Sigmoid colon (tissue), 7 donors: ENCODE data around the gene ASAP3. TPM values are rescaled to one million over a fixed set of nuclear protein-coding genes. Genes with fewer than 3 reads are reported as not detected.

ENCODE experiments used
- DNase-seq: peaks from one replicate; pipeline ENCODE4 v3.0.0-alpha.2; 2019
- H3K27ac ChIP-seq, 4 donors: fragments of 200-600 bp; sonication (generic); one replicate each; pipeline ENCODE4 v1.5.1; 2016 to 2019; ENCODE audit warnings: mild to moderate bottlenecking in 1 of 4
- H3K27me3 ChIP-seq, 3 donors: fragments of 200-600 bp; sonication (generic); one replicate each; pipeline ENCODE4 v1.5.1; 2019; ENCODE audit warnings: mild to moderate bottlenecking in 1 of 3
- H3K36me3 ChIP-seq, 4 donors: fragments of 200-600 bp; sonication (generic); one replicate each; pipeline ENCODE4 v1.5.1; 2016 to 2019
- H3K4me1 ChIP-seq, 4 donors: fragments of 200-600 bp; sonication (generic); one replicate each; pipeline ENCODE4 v1.5.1; 2017 to 2019
- H3K4me3 ChIP-seq, 4 donors: fragments of 200-600 bp; sonication (generic); one replicate each; pipeline ENCODE4 v1.5.1; 2017 to 2019; ENCODE audit warnings: mild to moderate bottlenecking in 2 of 4, moderate library complexity in 1 of 4
- H3K9me3 ChIP-seq, 4 donors: fragments of 200-600 bp in 3 of 4; sonication (generic) in 3 of 4; one replicate each; pipeline versions ENCODE4 v1.5.1 to v1.6.1; 2013 to 2019
- CTCF ChIP-seq, 4 experiments: fragments of 450-650 bp in 3 of 4; fragments of 200-600 bp in 1 of 4; IDR thresholded peaks; one replicate each; pipeline ENCODE4 v1.5.1; 2016 to 2019; ENCODE audit warnings: antibody characterized with exemption in 4 of 4, mild to moderate bottlenecking in 3 of 4, moderate library complexity in 2 of 4
- EP300 ChIP-seq, 4 donors: sonication (generic); formaldehyde crosslinking; IDR thresholded peaks; one replicate each; pipeline ENCODE4 v1.6.1; 2017; ENCODE audit warnings: antibody characterized with exemption in 4 of 4
- POLR2A ChIP-seq, 2 donors: fragments of 450-650 bp; IDR thresholded peaks; one replicate each; pipeline ENCODE4 v1.6.1; 2016; ENCODE audit warnings: antibody characterized with exemption in 2 of 2, mild to moderate bottlenecking in 2 of 2, moderate library complexity in 2 of 2
- POLR2AphosphoS5 ChIP-seq, 4 donors: sonication (generic); formaldehyde crosslinking; IDR thresholded peaks; one replicate each; pipeline ENCODE4 v1.6.1; 2017; ENCODE audit warnings: antibody characterized with exemption in 4 of 4
- WGBS, 2 donors: extraction: QIAGEN DNeasy Blood & Tissue Kit; methylation state at CpG; one replicate each; pipeline ENCODE4 v1.1.7; 2013; 5-methylcytosine and 5-hydroxymethylcytosine counted together
- intact Hi-C: fragments of 100-400 bp; cut with DNase I; formaldehyde crosslinking; loops from one replicate; pipeline ENCODE4 v1.15.1; 2023
- polyA plus RNA-seq, 3 donors: library from polyadenylated mRNA; stranded (reverse); fragments of 200-250 nt; gene quantifications; one replicate each; pipeline ENCODE4 v1.2.3, GENCODE V29; 2013
- total RNA-seq, 4 donors: library from RNA; depleted of rRNA; stranded (reverse); fragments of >200 nt; gene quantifications; one replicate each; pipeline ENCODE4 v1.1.0, GENCODE V29; 2016
- donor health status: healthy with polysubstance abuse.
- donor health status: Bipolar disorder and iron deficiency.
- donor health status: healthy.

Gene ASAP3
- total and polyA plus RNA-seq, 7 donors, result 20.6 to 51.0 (median 22.5) TPM

GRCh38 chr1:23466423-23466989 lies 17.5 kb downstream of the ASAP3 start:
- TF ChIP-seq POLR2AphosphoS5 (IDR thresholded peaks at IDR 0.05), result no peak
- no peak for TF ChIP-seq EP300 (IDR thresholded peaks at IDR 0.05)
- TF ChIP-seq CTCF (IDR thresholded peaks at IDR 0.05), result no peak
- TF ChIP-seq POLR2A (IDR thresholded peaks at IDR 0.05), result no peak
- H3K36me3 ChIP-seq, result no peaks in the 10 kb centered on the region
- WGBS, 2 donors, result 94 to 99% methylated on average over 3 of the region's 3 CpGs
- no peak overlapping the region for H3K4me3 ChIP-seq
- no peak for DNase-seq
- peaks cover 0 to 17% (median 0%) of the 10 kb centered on the region in 4 donors for H3K4me1 ChIP-seq
- no peaks in the 10 kb centered on the region for H3K9me3 ChIP-seq
- no peak overlapping the region for H3K27ac ChIP-seq
- no peaks in the 10 kb centered on the region for H3K27me3 ChIP-seq
- intact Hi-C loops, result no loop called here

- TF ChIP-seq EP300 (IDR thresholded peaks at IDR 0.05) (no peak), POLR2A (IDR thresholded peaks at IDR 0.05) (no peak), POLR2AphosphoS5 (IDR thresholded peaks at IDR 0.05) (no peak), CTCF (IDR thresholded peaks at IDR 0.05) (no peak)
- intact Hi-C loops, result no loop called here
- H3K27me3 ChIP-seq, result no peaks in the 10 kb centered on the region
- 92 to 95% methylated on average over 3 of the region's 3 CpGs for WGBS, 2 donors
- no peaks in the 10 kb centered on the region for H3K4me1 ChIP-seq
- no peak for DNase-seq
- no peaks in the 10 kb centered on the region for H3K9me3 ChIP-seq
- no peak overlapping the region for H3K27ac ChIP-seq
- no peaks in the 10 kb centered on the region for H3K36me3 ChIP-seq
- H3K4me3 ChIP-seq, result no peak overlapping the region
Measured at GRCh38 chr1:23463286-23463685, 20.7 kb downstream of the ASAP3 start.

- Histone ChIP-seq H3K4me1 (no peaks in the 10 kb centered on the region), H3K9me3 (no peaks in the 10 kb centered on the region), H3K4me3 (no peak overlapping the region), H3K27me3 (no peaks in the 10 kb centered on the region), H3K36me3 (no peaks in the 10 kb centered on the region), H3K27ac (no peak overlapping the region)
- TF ChIP-seq CTCF (IDR thresholded peaks at IDR 0.05) (no peak), EP300 (IDR thresholded peaks at IDR 0.05) (no peak), POLR2A (IDR thresholded peaks at IDR 0.05) (no peak)
- 90 to 96% methylated on average over 2 of the region's 2 CpGs for WGBS, 2 donors
- intact Hi-C loops, result no loop called here
- DNase-seq, result no peak
Measured at GRCh38 chr1:23462766-23463165, 21.2 kb downstream of the ASAP3 start.

GRCh38 chr1:23461050-23461449 lies 22.9 kb downstream of the ASAP3 start:
- Histone ChIP-seq H3K4me3 (no peak overlapping the region), H3K27ac (no peak overlapping the region), H3K27me3 (no peaks in the 10 kb centered on the region), H3K9me3 (no peaks in the 10 kb centered on the region), H3K36me3 (no peaks in the 10 kb centered on the region), H3K4me1 (no peaks in the 10 kb centered on the region)
- 89 to 90% methylated on average over 3 of the region's 3 CpGs for WGBS, 2 donors
- no peak for TF ChIP-seq POLR2AphosphoS5 (IDR thresholded peaks at IDR 0.05)
- TF ChIP-seq POLR2A (IDR thresholded peaks at IDR 0.05), result no peak
- no peak for TF ChIP-seq EP300 (IDR thresholded peaks at IDR 0.05)
- no peak for TF ChIP-seq CTCF (IDR thresholded peaks at IDR 0.05)
- DNase-seq, result no peak
- intact Hi-C loops, result no loop called here

- Histone ChIP-seq H3K36me3 (peaks cover 0 to 4% (median 0%) of the 10 kb centered on the region in 4 donors), H3K27ac (no peak overlapping the region), H3K4me3 (no peak overlapping the region), H3K4me1 (no peaks in the 10 kb centered on the region), H3K9me3 (no peaks in the 10 kb centered on the region), H3K27me3 (no peaks in the 10 kb centered on the region)
- no peak for TF ChIP-seq POLR2A (IDR thresholded peaks at IDR 0.05)
- TF ChIP-seq POLR2AphosphoS5 (IDR thresholded peaks at IDR 0.05), result no peak
- no peak for TF ChIP-seq CTCF (IDR thresholded peaks at IDR 0.05)
- TF ChIP-seq EP300 (IDR thresholded peaks at IDR 0.05), result no peak
- DNase-seq, result no peak
- intact Hi-C loops, result no loop called here
- WGBS, 2 donors, result 88% methylated on average over 4 of the region's 4 CpGs
Measured at GRCh38 chr1:23460519-23460918, 23.5 kb downstream of the ASAP3 start.
